IMR-90 (cell line): ENCODE measurements around the gene IL22RA1. TPM values are rescaled to one million over a fixed set of nuclear protein-coding genes. Genes with fewer than 3 reads are reported as not detected.

Experiments used
- ATAC-seq: fragments of 200-7000 bp; cut with Tn5 transposase; 2 replicates; pipeline ENCODE4 v1.9.1; 2020; ENCODE audit warnings: low read depth, mild to moderate bottlenecking, moderate library complexity
- BruUV-seq: library from RNA; stranded (reverse); fragments of 400-500 nt; replicated peaks from 2 replicates; lab custom pipeline; 2021; lab: Mats Ljungman, UMichigan
- CTCF ChIA-PET: fragments of 300-600 bp; formaldehyde crosslinking; extraction: SDS; loops from one replicate; lab custom pipeline; 2021; ENCODE audit warnings: antibody characterized with exemption; lab: Yijun Ruan, JAX
- POLR2A ChIA-PET: fragments of 300-600 bp; sonication (Branson Sonifier 250); formaldehyde crosslinking; loops from one replicate; lab custom pipeline; 2022; ENCODE audit warnings: antibody characterized with exemption; ENCODE audit not compliant: unreplicated experiment; lab: Charles Lee
- DNase-seq: peaks from one replicate; pipeline ENCODE4 v3.0.0; 2013
- H2AFZ ChIP-seq: replicated peaks from 2 replicates; pipeline ENCODE3; 2013; ENCODE audit warnings: low read length, mild to moderate bottlenecking; ENCODE audit not compliant: poor library complexity
- H2AK5ac ChIP-seq: 2 replicates; pipeline ENCODE4 v1.6.1; 2013; ENCODE audit warnings: low read depth, low read length, inconsistent platforms
- H2AK9ac ChIP-seq: replicated peaks from 2 replicates; pipeline ENCODE3; 2013; ENCODE audit warnings: mild to moderate bottlenecking, low read depth, low read length, moderate library complexity; ENCODE audit not compliant: poor library complexity
- H2BK120ac ChIP-seq: 2 replicates; pipeline ENCODE4 v1.6.1; 2013; ENCODE audit warnings: low read depth, low read length, inconsistent platforms
- H2BK15ac ChIP-seq: 3 replicates; pipeline ENCODE4 v1.6.1; 2013; ENCODE audit warnings: low read depth, low read length, inconsistent platforms
- H2BK20ac ChIP-seq: 2 replicates; pipeline ENCODE4 v1.6.1; 2013; ENCODE audit warnings: low read depth, mild to moderate bottlenecking, inconsistent platforms, low read length, moderate library complexity
- H2BK5ac ChIP-seq: 2 replicates; pipeline ENCODE4 v1.6.1; 2013; ENCODE audit warnings: mild to moderate bottlenecking, low read depth, low read length, inconsistent platforms; ENCODE audit not compliant: poor library complexity, severe bottlenecking
- H3K14ac ChIP-seq: replicated peaks from 2 replicates; pipeline ENCODE4 v1.6.1; 2013; ENCODE audit warnings: low read depth, low read length, inconsistent platforms
- H3K18ac ChIP-seq: 2 replicates; pipeline ENCODE4 v1.6.1; 2013; ENCODE audit warnings: low read depth, low read length, control low read depth
- H3K23ac ChIP-seq: 2 replicates; pipeline ENCODE4 v1.6.1; 2013; ENCODE audit warnings: low read depth, low read length, inconsistent platforms
- H3K27ac ChIP-seq: 2 replicates; pipeline ENCODE4 v1.5.1; 2013; ENCODE audit warnings: mild to moderate bottlenecking, control low read depth, low read length; ENCODE audit not compliant: insufficient read depth
- H3K27me3 ChIP-seq: 2 replicates; pipeline ENCODE4 v1.6.1; 2013; ENCODE audit warnings: low read length; ENCODE audit not compliant: control insufficient read depth, insufficient read depth
- H3K36me3 ChIP-seq: 2 replicates; pipeline ENCODE4 v1.6.1; 2013; ENCODE audit warnings: low read length, mixed read lengths; ENCODE audit not compliant: control insufficient read depth, insufficient read depth
- H3K4ac ChIP-seq: 2 replicates; pipeline ENCODE4 v1.6.1; 2013; ENCODE audit warnings: low read depth, low read length, inconsistent platforms
- H3K4me1 ChIP-seq: 2 replicates; pipeline ENCODE4 v1.6.1; 2013; ENCODE audit warnings: low read length, mixed read lengths; ENCODE audit not compliant: control insufficient read depth, insufficient read depth
- H3K4me2 ChIP-seq: 2 replicates; pipeline ENCODE4 v1.6.1; 2013; ENCODE audit warnings: low read depth, mild to moderate bottlenecking, control low read depth, low read length, moderate library complexity
- H3K4me3 ChIP-seq: 2 replicates; pipeline ENCODE4 v1.5.1; 2013; ENCODE audit warnings: low read depth, mild to moderate bottlenecking, control low read depth, low read length, moderate library complexity; ENCODE audit not compliant: insufficient read depth
- H3K56ac ChIP-seq: 2 replicates; pipeline ENCODE4 v1.6.1; 2013; ENCODE audit warnings: low read length, inconsistent platforms; ENCODE audit not compliant: insufficient read depth; ENCODE audit errors: extremely low read depth
- H3K79me1 ChIP-seq, 2 experiments: 2 replicates each; pipeline ENCODE4 v1.6.1; 2013; ENCODE audit warnings: low read length in 2 of 2, inconsistent platforms in 1 of 2, low read depth in 1 of 2
- H3K9ac ChIP-seq: 2 replicates; pipeline ENCODE4 v1.6.1; 2013; ENCODE audit warnings: low read depth, low read length, control low read depth
- H3K9me1 ChIP-seq: 2 replicates; pipeline ENCODE4 v1.6.1; 2013; ENCODE audit warnings: low read length, inconsistent platforms; ENCODE audit not compliant: insufficient read depth
- H3K9me3 ChIP-seq: 2 replicates; pipeline ENCODE4 v1.6.1; 2013; ENCODE audit warnings: low read length; ENCODE audit not compliant: control insufficient read depth, insufficient read depth
- H4K20me1 ChIP-seq: 2 replicates; pipeline ENCODE4 v1.6.1; 2013; ENCODE audit warnings: low read length, inconsistent platforms; ENCODE audit not compliant: insufficient read depth
- H4K5ac ChIP-seq: 2 replicates; pipeline ENCODE4 v1.6.1; 2013; ENCODE audit warnings: mild to moderate bottlenecking, low read depth, low read length, control low read depth
- H4K8ac ChIP-seq, 2 experiments: 2 replicates each; pipeline ENCODE4 v1.6.1; 2013; ENCODE audit warnings: low read depth in 2 of 2, low read length in 2 of 2, control low read depth in 1 of 2, inconsistent platforms in 1 of 2
- H4K91ac ChIP-seq: 2 replicates; pipeline ENCODE4 v1.6.1; 2013; ENCODE audit warnings: low read depth, low read length, inconsistent platforms; ENCODE audit not compliant: insufficient read depth
- BHLHE40 ChIP-seq: fragments of 150-350 bp; IDR thresholded peaks from 2 replicates; pipeline ENCODE4 v1.6.1; 2016; ENCODE audit warnings: mild to moderate bottlenecking, low read depth, low read length
- CEBPB ChIP-seq: IDR thresholded peaks from 2 replicates; pipeline ENCODE4 v1.6.1; 2012; ENCODE audit warnings: low read depth, low read length, improper control_type of control experiment
- CHD1 ChIP-seq: IDR thresholded peaks from 2 replicates; pipeline ENCODE4 v1.6.1; 2012; ENCODE audit warnings: low read depth, low read length, improper control_type of control experiment
- CTCF ChIP-seq: conservative IDR thresholded peaks from 2 replicates; pipeline ENCODE4 v1.5.1; 2012; ENCODE audit warnings: mild to moderate bottlenecking, low read depth, low read length, improper control_type of control experiment
- MAFK ChIP-seq: IDR thresholded peaks from 2 replicates; pipeline ENCODE4 v1.6.1; 2012; ENCODE audit warnings: low read depth, low read length, improper control_type of control experiment
- MAZ ChIP-seq: IDR thresholded peaks from 2 replicates; pipeline ENCODE4 v1.6.1; 2012; ENCODE audit warnings: low read depth, mild to moderate bottlenecking, low read length, improper control_type of control experiment, moderate library complexity, borderline replicate concordance
- MXI1 ChIP-seq: IDR thresholded peaks from 2 replicates; pipeline ENCODE4 v1.6.1; 2012; ENCODE audit warnings: low read depth, mild to moderate bottlenecking, low read length, moderate library complexity, borderline replicate concordance
- NFE2L2 ChIP-seq: fragments of 150-350 bp; IDR thresholded peaks from 2 replicates; pipeline ENCODE4 v1.6.1; 2016; ENCODE audit warnings: low read depth, mild to moderate bottlenecking, low read length
- POLR2A ChIP-seq: IDR thresholded peaks from 2 replicates; pipeline ENCODE4 v1.6.1; 2012; ENCODE audit warnings: mild to moderate bottlenecking, low read depth, low read length
- RAD21 ChIP-seq: IDR thresholded peaks from 2 replicates; pipeline ENCODE4 v1.6.1; 2012; ENCODE audit warnings: low read length, improper control_type of control experiment
- RCOR1 ChIP-seq: IDR thresholded peaks from 2 replicates; pipeline ENCODE4 v1.6.1; 2012; ENCODE audit warnings: mild to moderate bottlenecking, low read length, improper control_type of control experiment; ENCODE audit not compliant: insufficient replicate concordance
- RFX5 ChIP-seq: IDR thresholded peaks from 2 replicates; pipeline ENCODE4 v1.8.0; 2012; ENCODE audit warnings: low read depth, mild to moderate bottlenecking, low read length, moderate library complexity
- SMC3 ChIP-seq: fragments of 150-350 bp; IDR thresholded peaks from 2 replicates; pipeline ENCODE4 v1.6.1; 2016; ENCODE audit warnings: low read depth, mild to moderate bottlenecking, antibody characterized with exemption, low read length, moderate library complexity
- USF2 ChIP-seq: fragments of 150-350 bp; IDR thresholded peaks from 2 replicates; pipeline ENCODE4 v1.6.1; 2017; ENCODE audit warnings: mild to moderate bottlenecking, antibody characterized with exemption, low read length, low read depth
- WGBS, 2 experiments: methylation state at CpG; one replicate each; pipeline versions ENCODE4 v1.1.5 to v1.1.7; 2013; ENCODE audit warnings: missing lambda C conversion rate in 2 of 2; ENCODE audit not compliant: insufficient read length in 1 of 2; ENCODE audit errors: extremely low coverage in 2 of 2; 5-methylcytosine and 5-hydroxymethylcytosine counted together
- dilution Hi-C: fragments of 300-500 bp; cut with HindIII; formaldehyde crosslinking; loops from one replicate; pipeline ENCODE4 v1.14.3; 2018; ENCODE audit warnings: low sequenced_read_pairs; ENCODE audit not compliant: unreplicated experiment
- in situ Hi-C: fragments of 300-500 bp; cut with MboI; formaldehyde crosslinking; loops from 3 replicates; pipeline ENCODE4 v1.14.3; 2019; ENCODE audit warnings: low sequenced_read_pairs, inconsistent platforms, mixed read lengths
- intact Hi-C: fragments of 100-400 bp; cut with micrococcal nuclease; formaldehyde crosslinking; loops from 2 replicates; pipeline ENCODE4 v1.10.0; 2022
- polyA plus RNA-seq, 3 experiments: library from polyadenylated mRNA; depleted of rRNA; stranded (reverse); fragments of >200 nt; gene quantifications; 2 replicates each; pipeline ENCODE4 v1.2.3, GENCODE V29; 2012; ENCODE audit warnings: low replicate concordance in 1 of 3
- total RNA-seq: library from RNA; depleted of rRNA; stranded (reverse); fragments of >200 nt; gene quantifications from 2 replicates; pipeline ENCODE4 v1.2.3, GENCODE V29; 2012
- TF ChIP-seq, protein P1 (sequence below): fragments of 150-350 bp; IDR thresholded peaks from 2 replicates; pipeline ENCODE4 v1.6.1; 2016; ENCODE audit warnings: low read depth, mild to moderate bottlenecking, low read length, moderate library complexity, borderline replicate concordance

The IL22RA1 gene
- total and polyA plus RNA-seq, 2 of the 4 experiments (the other 2 are of a cell fraction) = not detected

DNA sequence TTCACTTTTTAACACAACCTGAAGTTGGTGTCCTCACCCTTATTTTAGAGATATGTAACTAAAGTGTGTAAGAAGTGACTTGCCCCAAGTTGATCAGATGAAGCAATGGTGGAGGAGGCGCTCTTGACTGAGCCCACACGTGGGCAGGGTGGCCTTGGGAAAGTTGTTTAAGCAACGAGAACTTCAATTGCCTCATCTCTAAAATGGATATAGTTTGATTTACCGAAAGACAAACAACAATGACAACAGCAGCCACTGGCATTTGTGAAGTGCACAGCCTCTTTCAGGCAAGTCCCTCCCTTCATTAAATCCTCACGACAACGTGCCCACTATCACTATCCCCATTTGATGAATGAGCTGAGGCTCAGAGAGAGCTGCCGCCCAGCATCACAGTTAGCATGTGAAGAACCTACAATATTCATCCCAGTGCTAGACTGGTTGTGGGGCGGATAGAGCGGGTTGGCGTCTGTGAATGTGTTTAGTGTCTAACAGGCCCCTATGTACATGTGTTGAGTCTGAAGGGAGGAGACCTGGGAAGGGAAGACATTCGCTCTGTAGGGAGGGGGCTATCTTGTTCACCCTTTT, 3.0 kb downstream of the IL22RA1 start:
- DNase-seq (no peak), ATAC-seq (no peak)
- no peak overlapping the region for H4K5ac ChIP-seq
- H3K23ac ChIP-seq = no peak overlapping the region
- ChIA-PET CTCF (no interaction called here), POLR2A (no interaction called here)
- no peak overlapping the region for H4K8ac ChIP-seq
- no peak overlapping the region for H4K91ac ChIP-seq
- H3K9ac ChIP-seq = no peak overlapping the region
- no peak for TF ChIP-seq BHLHE40
- TF ChIP-seq CHD1 = no peak
- TF ChIP-seq MAFK = no peak
- no peak for TF ChIP-seq SMC3
- no peak for TF ChIP-seq RFX5
- TF ChIP-seq POLR2A = no peak
- TF ChIP-seq NFE2L2 = no peak
- no peak for TF ChIP-seq RAD21
- TF ChIP-seq CTCF = no peak
- TF ChIP-seq CEBPB = no peak
- no peak for TF ChIP-seq USF2
- TF ChIP-seq, protein P1, sequence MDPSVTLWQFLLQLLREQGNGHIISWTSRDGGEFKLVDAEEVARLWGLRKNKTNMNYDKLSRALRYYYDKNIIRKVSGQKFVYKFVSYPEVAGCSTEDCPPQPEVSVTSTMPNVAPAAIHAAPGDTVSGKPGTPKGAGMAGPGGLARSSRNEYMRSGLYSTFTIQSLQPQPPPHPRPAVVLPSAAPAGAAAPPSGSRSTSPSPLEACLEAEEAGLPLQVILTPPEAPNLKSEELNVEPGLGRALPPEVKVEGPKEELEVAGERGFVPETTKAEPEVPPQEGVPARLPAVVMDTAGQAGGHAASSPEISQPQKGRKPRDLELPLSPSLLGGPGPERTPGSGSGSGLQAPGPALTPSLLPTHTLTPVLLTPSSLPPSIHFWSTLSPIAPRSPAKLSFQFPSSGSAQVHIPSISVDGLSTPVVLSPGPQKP = no peak
- no peak for TF ChIP-seq RCOR1
- no peak for TF ChIP-seq MAZ
- TF ChIP-seq MXI1 = no peak
- H4K20me1 ChIP-seq = no peaks in the 10 kb centered on the region
- no peak overlapping the region for H2BK20ac ChIP-seq
- H2BK15ac ChIP-seq = no peak overlapping the region
- no peaks in the 10 kb centered on the region for H3K79me1 ChIP-seq
- no peak overlapping the region for H3K56ac ChIP-seq
- no peak overlapping the region for H2AK5ac ChIP-seq
- H3K4me2 ChIP-seq = no peak overlapping the region
- WGBS, 2 experiments = no CpG with 5 or more reads among the region's 11 CpGs
- H3K14ac ChIP-seq = no peak overlapping the region
- intact Hi-C loops = loop anchor here (10.0 kb wide), 1 partner anchor 55 kb away; no protein-coding TSS in a partner anchor
- H3K27me3 ChIP-seq = peaks cover 46% of the 10 kb centered on the region
- H3K4me1 ChIP-seq = no peaks in the 10 kb centered on the region
- no peak overlapping the region for H2AK9ac ChIP-seq
- dilution Hi-C loops = no loop called here
- no peak overlapping the region for H3K4ac ChIP-seq
- no peaks in the 10 kb centered on the region for H3K9me1 ChIP-seq
- no peak overlapping the region for H3K4me3 ChIP-seq
- H2AFZ ChIP-seq = no peak overlapping the region
- BruUV-seq = no TSS peak
- H2BK5ac ChIP-seq = no peak overlapping the region
- in situ Hi-C loops = no loop called here
- no peak overlapping the region for H3K18ac ChIP-seq
- peaks cover 2% of the 10 kb centered on the region; the same call in 1 of the 2 replicates for H3K9me3 ChIP-seq
- no peaks in the 10 kb centered on the region for H3K36me3 ChIP-seq
- H3K27ac ChIP-seq = no peak overlapping the region
- no peak overlapping the region for H2BK120ac ChIP-seq
